Neural progenitor cell (in vitro differentiated cells): ENCODE data around the gene GABRR1. TPM values are rescaled to one million over a fixed set of nuclear protein-coding genes. Genes with fewer than 3 reads are reported as not detected.

Experiments
- DNase-seq: peaks from one replicate; pipeline ENCODE4 v3.0.0-alpha.2; 2016; ENCODE audit warnings: low spot score
- H2AFZ ChIP-seq: fragments of 200-600 bp; sonication (generic); replicated peaks from 2 replicates; pipeline ENCODE4 v1.6.1; 2016; ENCODE audit warnings: antibody characterized with exemption
- H3F3A ChIP-seq: fragments of 200-600 bp; sonication (generic); 2 replicates; pipeline ENCODE4 v1.6.1; 2016; ENCODE audit warnings: antibody characterized with exemption, low read depth
- H3K27ac ChIP-seq: fragments of 200-600 bp; sonication (generic); 2 replicates; pipeline ENCODE4 v1.5.1; 2016; ENCODE audit warnings: mild to moderate bottlenecking
- H3K27me3 ChIP-seq: fragments of 200-600 bp; sonication (generic); 2 replicates; pipeline ENCODE4 v1.6.1; 2016; ENCODE audit warnings: mild to moderate bottlenecking, moderate library complexity
- H3K36me3 ChIP-seq: fragments of 200-600 bp; sonication (generic); 2 replicates; pipeline ENCODE4 v1.5.1; 2016
- H3K4me1 ChIP-seq: fragments of 200-600 bp; sonication (generic); 2 replicates; pipeline ENCODE4 v1.6.1; 2016; ENCODE audit warnings: mixed run types
- H3K4me2 ChIP-seq: fragments of 200-600 bp; sonication (generic); 2 replicates; pipeline ENCODE4 v1.6.1; 2016
- H3K4me3 ChIP-seq: fragments of 200-600 bp; sonication (generic); 2 replicates; pipeline ENCODE4 v1.5.1; 2016
- H3K79me2 ChIP-seq: fragments of 200-600 bp; sonication (generic); 2 replicates; pipeline ENCODE4 v1.6.1; 2016; ENCODE audit warnings: low read depth
- H3K9ac ChIP-seq: fragments of 200-600 bp; sonication (generic); 2 replicates; pipeline ENCODE4 v1.6.1; 2016
- H3K9me3 ChIP-seq: fragments of 200-600 bp; sonication (generic); 2 replicates; pipeline ENCODE4 v1.5.1; 2016; ENCODE audit warnings: low read depth
- H4K20me1 ChIP-seq: fragments of 200-600 bp; sonication (generic); 2 replicates; pipeline ENCODE4 v1.6.1; 2016; ENCODE audit warnings: low read depth
- H3K27ac Mint-ChIP-seq: 3 replicates; pipeline ENCODE4 v1.8.0; 2021; ENCODE audit warnings: mixed read lengths
- H3K27me3 Mint-ChIP-seq: 2 replicates; pipeline ENCODE4 v1.8.0; 2022; ENCODE audit warnings: low read depth, mild to moderate bottlenecking, inconsistent platforms, moderate library complexity, mixed read lengths; ENCODE audit not compliant: insufficient read depth
- H3K36me3 Mint-ChIP-seq: 3 replicates; pipeline ENCODE4 v1.8.0; 2021; ENCODE audit warnings: mixed read lengths
- H3K4me1 Mint-ChIP-seq: 3 replicates; pipeline ENCODE4 v1.8.0; 2021; ENCODE audit warnings: mixed read lengths
- H3K4me3 Mint-ChIP-seq: 3 replicates; pipeline ENCODE4 v1.8.0; 2021; ENCODE audit warnings: mild to moderate bottlenecking, moderate library complexity, mixed read lengths
- H3K9me3 Mint-ChIP-seq: 3 replicates; pipeline ENCODE4 v1.8.0; 2020; ENCODE audit warnings: mixed read lengths
- CTCF ChIP-seq: fragments of 200-600 bp; sonication (generic); IDR thresholded peaks from 2 replicates; pipeline ENCODE4 v1.5.1; 2017; ENCODE audit warnings: antibody characterized with exemption, mild to moderate bottlenecking
- EZH2 ChIP-seq: fragments of 200-600 bp; sonication (generic); IDR thresholded peaks from 2 replicates; pipeline ENCODE4 v1.6.1; 2017; ENCODE audit warnings: antibody characterized with exemption, mild to moderate bottlenecking, moderate library complexity
- EZH2phosphoT487 ChIP-seq: fragments of 200-600 bp; sonication (generic); IDR thresholded peaks from 2 replicates; pipeline ENCODE4 v1.6.1; 2017; ENCODE audit warnings: antibody characterized with exemption
- total RNA-seq: library from RNA; depleted of rRNA; stranded (reverse); fragments of >200 nt; gene quantifications from 2 replicates; pipeline ENCODE4 v1.2.3, GENCODE V29; 2015; ENCODE audit warnings: low replicate concordance

GABRR1 gene
- total RNA-seq, 1 donor from 2014 or later = not detected

GRCh38 chr6:89244241-89244985 lies 27.3 kb upstream of the GABRR1 start:
- no peaks in the 10 kb centered on the region for H3K79me2 ChIP-seq
- no peaks in the 10 kb centered on the region for H3K9me3 ChIP-seq
- no peaks in the 10 kb centered on the region for H3K36me3 ChIP-seq
- no peak overlapping the region for H2AFZ ChIP-seq
- H3K4me2 ChIP-seq = no peak overlapping the region
- H3K27me3 Mint-ChIP-seq = peaks cover 7% of the 10 kb centered on the region
- peaks cover 2% of the 10 kb centered on the region for H3K9me3 Mint-ChIP-seq
- no peak overlapping the region for H3K9ac ChIP-seq
- no peaks in the 10 kb centered on the region for H3K27me3 ChIP-seq
- no peak overlapping the region for H3K27ac Mint-ChIP-seq
- peaks cover 10% of the 10 kb centered on the region for H3K4me1 ChIP-seq
- TF ChIP-seq EZH2 (no peak), EZH2phosphoT487 (no peak), CTCF (no peak)
- H3K4me1 Mint-ChIP-seq = peaks cover 21% of the 10 kb centered on the region
- DNase-seq = no peak
- H3K36me3 Mint-ChIP-seq = no peaks in the 10 kb centered on the region
- H3K4me3 ChIP-seq = no peak overlapping the region
- no peak overlapping the region for H3K4me3 Mint-ChIP-seq
- H3F3A ChIP-seq = peaks cover 4% of the 10 kb centered on the region
- no peak overlapping the region for H3K27ac ChIP-seq
- no peaks in the 10 kb centered on the region for H4K20me1 ChIP-seq

GRCh38 chr6:89243331-89243629 lies 26.1 kb upstream of the GABRR1 start:
- Histone ChIP-seq H3K79me2 (no peaks in the 10 kb centered on the region), H3K4me1 (peaks cover 10% of the 10 kb centered on the region), H3K9me3 (no peaks in the 10 kb centered on the region), H2AFZ (no peak overlapping the region), H3K27me3 (no peaks in the 10 kb centered on the region), H3K27ac (no peak overlapping the region), H3K36me3 (no peaks in the 10 kb centered on the region), H3F3A (peaks cover 4% of the 10 kb centered on the region), H3K4me2 (peak overlapping the region; percentile 15), H3K9ac (no peak overlapping the region), H4K20me1 (no peaks in the 10 kb centered on the region), H3K4me3 (no peak overlapping the region)
- no peak overlapping the region for H3K4me3 Mint-ChIP-seq
- peaks cover 21% of the 10 kb centered on the region for H3K4me1 Mint-ChIP-seq
- TF ChIP-seq CTCF (no peak), EZH2 (no peak), EZH2phosphoT487 (no peak)
- no peak for DNase-seq
- peaks cover 1% of the 10 kb centered on the region for H3K36me3 Mint-ChIP-seq
- peaks cover 4% of the 10 kb centered on the region for H3K9me3 Mint-ChIP-seq
- peak overlapping the region; percentile 10 for H3K27ac Mint-ChIP-seq
- H3K27me3 Mint-ChIP-seq = peaks cover 7% of the 10 kb centered on the region

- peak overlapping the region; percentile 87 for H3K27ac Mint-ChIP-seq
Measured at GRCh38 chr6:89242574-89243330, 25.6 kb upstream of the GABRR1 start.

More at GRCh38 chr6:89242574-89243330, 25.6 kb upstream of the GABRR1 start:
- peaks cover 4% of the 10 kb centered on the region for H3F3A ChIP-seq
- DNase-seq = peak; percentile 44
- H3K4me3 Mint-ChIP-seq = peak overlapping the region; percentile 2
- no peak overlapping the region for H3K4me3 ChIP-seq
- H3K79me2 ChIP-seq = no peaks in the 10 kb centered on the region
- H3K27me3 Mint-ChIP-seq = peaks cover 7% of the 10 kb centered on the region
- no peaks in the 10 kb centered on the region for H4K20me1 ChIP-seq
- peaks cover 21% of the 10 kb centered on the region for H3K4me1 Mint-ChIP-seq
- H3K27me3 ChIP-seq = no peaks in the 10 kb centered on the region
- H3K9ac ChIP-seq = no peak overlapping the region
- H3K4me2 ChIP-seq = peak overlapping the region; percentile 15
- H3K36me3 ChIP-seq = no peaks in the 10 kb centered on the region
- no peaks in the 10 kb centered on the region for H3K9me3 ChIP-seq
- peaks cover 9% of the 10 kb centered on the region for H3K9me3 Mint-ChIP-seq
- H3K27ac ChIP-seq = no peak overlapping the region
- H2AFZ ChIP-seq = peak overlapping the region; percentile 32
- TF ChIP-seq EZH2 (no peak), CTCF (peak; percentile 56), EZH2phosphoT487 (no peak)
- H3K36me3 Mint-ChIP-seq = peaks cover 3% of the 10 kb centered on the region
- H3K4me1 ChIP-seq = peaks cover 10% of the 10 kb centered on the region
